DMS153 treated with DMSO at 0.1 percent for 48 hours (cell line): ENCODE data around the gene TOP1.
A peak's percentile ranks its signal among the peaks of the same experiment; 100 is the strongest.
"Not testable (repeated sequence)": the region's sequence is repeated elsewhere in the genome, so short reads cannot be mapped to it uniquely, and the experiment has no call there.

Source experiments
- DNase-seq: peaks from one replicate; lab custom pipeline; 2025; ENCODE audit not compliant: unreplicated experiment; lab: John Stamatoyannopoulos, UW

The TOP1 gene

GRCh38 chr20:41003936-41004294, 24.7 kb upstream of the TOP1 start:
- not testable (repeated sequence) for DNase-seq

- no peak for DNase-seq
Observed at GRCh38 chr20:41004531-41005360, 23.9 kb upstream of the TOP1 start.

GRCh38 chr20:41005361-41005729, 23.3 kb upstream of the TOP1 start:
- DNase-seq: peak; percentile 9

- no peak for DNase-seq
Observed at GRCh38 chr20:41006126-41006935, 22.3 kb upstream of the TOP1 start.

- DNase-seq: no peak
Observed at GRCh38 chr20:41006936-41007474, 21.6 kb upstream of the TOP1 start.

GRCh38 chr20:41007481-41007880, 21.1 kb upstream of the TOP1 start:
- no peak for DNase-seq

GRCh38 chr20:41009946-41010345, 18.7 kb upstream of the TOP1 start:
- no peak for DNase-seq

- DNase-seq: no peak
Observed at GRCh38 chr20:41011551-41012067, 17.0 kb upstream of the TOP1 start.

GRCh38 chr20:41014561-41015088, 14.0 kb upstream of the TOP1 start:
- DNase-seq: no peak

GRCh38 chr20:41017448-41018042, 11.1 kb upstream of the TOP1 start:
- no peak for DNase-seq

- no peak for DNase-seq
Observed at GRCh38 chr20:41018153-41018552, 10.5 kb upstream of the TOP1 start.

GRCh38 chr20:41023549-41023948, 5.1 kb upstream of the TOP1 start:
- no peak for DNase-seq

GRCh38 chr20:41027366-41027765, 1.3 kb upstream of the TOP1 start:
- DNase-seq: no peak

GRCh38 chr20:41027872-41028358, 707 bp upstream of the TOP1 start:
- DNase-seq: no peak

- DNase-seq: no peak
Observed at GRCh38 chr20:41029150-41029901, 704 bp downstream of the TOP1 start.

GRCh38 chr20:41030061-41030460, 1.4 kb downstream of the TOP1 start:
- DNase-seq: no peak

GRCh38 chr20:41030531-41031242, 2.1 kb downstream of the TOP1 start:
- no peak for DNase-seq

GRCh38 chr20:41031243-41031619, 2.6 kb downstream of the TOP1 start:
- DNase-seq: no peak

GRCh38 chr20:41032271-41032670, 3.6 kb downstream of the TOP1 start:
- no peak for DNase-seq

GRCh38 chr20:41034239-41034638, 5.6 kb downstream of the TOP1 start:
- DNase-seq: no peak
